GM13976 (cell line): ENCODE measurements around the gene DES.

Source experiments
- DNase-seq: peaks from one replicate; pipeline ENCODE4 v3.0.0; 2012; ENCODE audit warnings: low spot score
- in situ Hi-C: fragments of 300-500 bp; cut with MboI; formaldehyde crosslinking; loops from one replicate; pipeline ENCODE4 v1.12.0; 2022; ENCODE audit warnings: low sequenced_read_pairs, mixed read lengths, inconsistent platforms; ENCODE audit not compliant: unreplicated experiment
- TF ChIP-seq, protein P1 (sequence below): IDR thresholded peaks from 2 replicates; pipeline ENCODE4 v1.5.1; 2012; ENCODE audit warnings: borderline replicate concordance, mild to moderate bottlenecking; ENCODE audit not compliant: insufficient read depth; ENCODE audit errors: extremely low read depth, missing control alignments, control extremely low read depth

The DES gene

GRCh38 chr2:219461047-219461514 lies 42.9 kb downstream of the DES start:
- no peak for DNase-seq
- TF ChIP-seq, protein P1, sequence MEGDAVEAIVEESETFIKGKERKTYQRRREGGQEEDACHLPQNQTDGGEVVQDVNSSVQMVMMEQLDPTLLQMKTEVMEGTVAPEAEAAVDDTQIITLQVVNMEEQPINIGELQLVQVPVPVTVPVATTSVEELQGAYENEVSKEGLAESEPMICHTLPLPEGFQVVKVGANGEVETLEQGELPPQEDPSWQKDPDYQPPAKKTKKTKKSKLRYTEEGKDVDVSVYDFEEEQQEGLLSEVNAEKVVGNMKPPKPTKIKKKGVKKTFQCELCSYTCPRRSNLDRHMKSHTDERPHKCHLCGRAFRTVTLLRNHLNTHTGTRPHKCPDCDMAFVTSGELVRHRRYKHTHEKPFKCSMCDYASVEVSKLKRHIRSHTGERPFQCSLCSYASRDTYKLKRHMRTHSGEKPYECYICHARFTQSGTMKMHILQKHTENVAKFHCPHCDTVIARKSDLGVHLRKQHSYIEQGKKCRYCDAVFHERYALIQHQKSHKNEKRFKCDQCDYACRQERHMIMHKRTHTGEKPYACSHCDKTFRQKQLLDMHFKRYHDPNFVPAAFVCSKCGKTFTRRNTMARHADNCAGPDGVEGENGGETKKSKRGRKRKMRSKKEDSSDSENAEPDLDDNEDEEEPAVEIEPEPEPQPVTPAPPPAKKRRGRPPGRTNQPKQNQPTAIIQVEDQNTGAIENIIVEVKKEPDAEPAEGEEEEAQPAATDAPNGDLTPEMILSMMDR: no peak
- in situ Hi-C loops: no loop called here

- TF ChIP-seq, protein P1: no peak
- no peak for DNase-seq
- in situ Hi-C loops: no loop called here
These were observed 43.5 kb downstream of the DES start for GRCh38 chr2:219461669-219462068.

GRCh38 chr2:219462349-219462748 lies 44.2 kb downstream of the DES start:
- TF ChIP-seq, protein P1: no peak
- in situ Hi-C loops: no loop called here
- no peak for DNase-seq

DNA sequence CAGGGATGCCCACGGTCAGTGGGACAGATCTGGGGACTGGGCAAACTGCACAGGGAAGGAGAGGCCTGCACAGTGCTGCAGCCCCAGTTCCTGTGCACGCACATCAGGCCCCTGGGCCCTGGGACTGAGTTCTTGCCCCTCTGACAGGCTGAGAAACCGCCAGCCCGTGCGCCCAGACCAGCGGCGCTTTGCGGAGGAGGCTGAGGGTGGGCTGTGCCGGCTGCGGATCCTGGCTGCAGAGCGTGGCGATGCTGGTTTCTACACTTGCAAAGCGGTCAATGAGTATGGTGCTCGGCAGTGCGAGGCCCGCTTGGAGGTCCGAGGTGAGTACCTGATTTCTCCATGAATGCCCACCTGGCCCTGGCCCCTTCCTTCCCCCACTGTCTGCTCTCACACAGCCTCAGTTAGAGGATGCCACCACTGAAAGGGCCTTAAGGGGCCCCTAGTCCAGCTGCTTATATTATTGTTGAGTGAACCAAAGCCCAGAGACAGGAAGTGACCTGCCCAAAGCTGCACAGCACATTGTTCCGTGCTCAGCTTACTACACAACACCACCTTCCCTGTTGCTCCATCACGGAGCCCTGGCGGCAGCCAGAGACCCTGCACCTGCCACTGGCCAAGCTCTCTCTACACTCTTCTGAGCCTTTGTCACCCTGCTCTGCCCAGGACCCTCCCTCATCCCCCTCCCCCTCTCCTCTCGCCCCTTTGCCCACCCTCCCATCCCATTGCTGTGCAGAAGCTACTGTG lies 46.3 kb downstream of the DES start:
- TF ChIP-seq, protein P1: no peak
- no peak for DNase-seq
- in situ Hi-C loops: no loop called here

DNA sequence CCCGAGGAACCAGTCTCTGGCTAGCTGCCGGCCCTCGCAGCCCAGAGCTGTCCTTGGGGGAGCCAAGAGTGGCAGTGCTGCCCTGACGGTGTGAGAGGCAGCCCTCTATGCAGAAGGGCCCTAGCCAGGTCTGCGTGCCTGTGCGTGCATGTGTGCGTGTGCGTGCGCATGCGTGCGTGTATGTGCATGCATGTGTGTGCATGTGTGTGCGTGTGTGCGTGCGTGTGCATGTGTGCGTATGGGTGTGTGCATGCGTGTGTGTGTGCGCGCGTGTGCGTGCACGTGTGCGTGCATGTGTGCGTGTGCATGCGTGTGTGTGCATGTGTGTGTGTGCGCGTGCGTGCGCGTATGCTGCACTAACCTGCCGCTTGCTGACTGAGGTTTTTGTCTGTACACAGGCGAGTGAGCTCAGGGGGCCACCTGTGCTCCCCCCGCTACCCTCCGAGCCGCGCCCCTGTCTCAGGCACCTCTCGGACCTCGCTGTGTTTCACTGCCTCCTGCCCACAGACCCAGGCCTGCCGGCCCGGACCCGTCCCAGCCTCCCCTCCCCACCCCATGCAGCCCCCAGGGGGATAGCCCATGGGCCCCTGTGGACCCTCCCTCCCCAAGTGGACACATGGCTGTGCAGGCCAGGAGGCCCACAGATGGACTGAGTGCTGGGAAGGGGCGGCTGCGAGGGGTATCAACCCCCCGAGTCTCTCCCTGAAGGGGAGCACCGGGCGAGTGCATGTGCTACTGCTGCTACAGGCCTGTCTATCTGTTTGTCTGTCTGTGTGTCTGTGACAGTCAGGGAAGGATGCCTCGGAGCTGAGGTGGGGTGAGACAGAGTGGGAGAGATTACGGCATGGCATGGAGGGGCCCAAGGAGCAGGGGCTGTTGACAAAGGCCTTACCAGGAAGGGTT lies 47.7 kb downstream of the DES start:
- TF ChIP-seq, protein P1: no peak
- no peak for DNase-seq
- in situ Hi-C loops: no loop called here

GRCh38 chr2:219466816-219467735 lies 48.9 kb downstream of the DES start:
- DNase-seq: no peak
- TF ChIP-seq, protein P1: no peak
- in situ Hi-C loops: no loop called here
